GM18526 (cell line): ENCODE data around the gene POLR3G.

Source experiments
- POLR2A ChIP-seq: IDR thresholded peaks from 3 replicates; pipeline ENCODE4 v1.6.1; 2011; ENCODE audit not compliant: insufficient read length; ENCODE audit errors: extremely low read depth

POLR3G gene, protein sequence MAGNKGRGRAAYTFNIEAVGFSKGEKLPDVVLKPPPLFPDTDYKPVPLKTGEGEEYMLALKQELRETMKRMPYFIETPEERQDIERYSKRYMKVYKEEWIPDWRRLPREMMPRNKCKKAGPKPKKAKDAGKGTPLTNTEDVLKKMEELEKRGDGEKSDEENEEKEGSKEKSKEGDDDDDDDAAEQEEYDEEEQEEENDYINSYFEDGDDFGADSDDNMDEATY

DNA sequence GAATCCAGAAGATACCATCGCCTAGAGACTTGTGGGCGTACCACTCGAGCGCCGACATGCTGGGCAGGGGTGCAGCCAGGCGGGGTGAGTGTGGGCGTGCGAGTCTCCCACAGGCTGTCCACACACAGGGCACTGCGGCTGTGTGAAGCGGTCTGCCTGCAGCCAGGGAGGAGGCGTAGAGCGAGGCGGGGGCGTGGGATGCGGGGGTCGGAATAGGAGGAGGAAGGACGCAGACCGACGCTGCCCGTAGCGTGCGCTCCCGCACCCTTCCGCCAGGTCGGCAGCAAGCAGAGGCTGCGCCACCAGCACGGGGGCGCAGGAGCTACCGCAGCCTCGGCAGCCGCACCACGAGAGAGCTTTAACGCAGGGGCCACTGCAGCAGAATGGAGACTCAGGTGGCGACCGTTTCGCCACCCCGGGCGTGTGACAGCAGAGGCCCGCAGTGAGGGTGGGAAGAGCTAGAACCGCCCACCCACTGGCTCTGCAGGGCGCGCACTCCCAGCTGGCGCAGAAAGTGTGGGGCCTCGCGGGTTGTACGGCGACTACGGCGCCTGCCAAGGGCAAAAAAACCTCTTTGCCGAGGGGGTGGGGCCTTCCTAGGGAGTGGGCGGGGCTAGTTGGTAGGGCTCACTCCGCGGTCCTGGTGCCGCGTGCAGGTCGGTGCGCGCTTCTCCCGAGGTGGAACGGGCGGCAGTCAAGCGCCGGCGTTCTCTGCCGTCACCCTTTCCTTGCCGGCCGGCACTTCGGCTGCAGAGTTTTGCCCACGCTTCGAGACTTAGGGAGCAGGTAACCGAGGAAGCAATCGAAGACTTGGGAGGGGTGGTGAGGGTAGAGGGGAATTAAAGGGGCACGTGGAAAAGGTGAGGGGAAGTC is at the start of gene POLR3G, which contains the start of gene MBLAC2:
Gene POLR3G (plus strand): TSS at position 630 of the 873 bp plus-strand sequence. CDS start 10,704 bp downstream, outside the sequence.
Gene MBLAC2 (minus strand): TSS at position 537 of the 873 bp plus-strand sequence. CDS start 479 bp downstream, at position 58.
- TF ChIP-seq POLR2A: peak; percentile 83

DNA sequence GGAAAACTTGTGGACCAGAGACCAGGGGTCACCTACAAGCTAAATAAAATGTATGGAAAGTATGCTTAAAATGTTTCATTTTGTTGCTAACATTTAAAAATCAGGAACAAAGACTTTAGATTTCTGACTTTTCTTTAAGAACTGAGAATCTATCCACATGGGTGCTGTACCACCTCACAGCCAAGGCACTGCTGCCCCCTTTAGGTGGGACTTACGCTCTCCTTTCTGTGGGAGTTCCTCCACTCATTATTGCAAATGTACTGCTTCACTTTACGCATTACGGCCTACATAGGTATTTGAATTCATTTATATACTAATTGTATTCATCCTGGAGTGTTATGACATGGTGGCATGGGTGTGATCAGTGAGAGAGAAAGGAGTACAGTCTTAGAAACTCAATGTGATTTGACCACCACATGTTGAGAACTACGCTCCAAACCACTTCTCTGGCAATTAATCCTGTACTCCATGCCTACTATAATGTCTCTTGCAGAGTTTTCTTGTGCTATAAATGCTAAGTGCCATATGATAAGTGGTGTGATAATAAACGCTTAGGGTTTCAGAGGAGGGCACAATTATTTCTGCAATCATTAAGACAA is 40.4 kb upstream of the POLR3G start:
- no peak for TF ChIP-seq POLR2A

DNA sequence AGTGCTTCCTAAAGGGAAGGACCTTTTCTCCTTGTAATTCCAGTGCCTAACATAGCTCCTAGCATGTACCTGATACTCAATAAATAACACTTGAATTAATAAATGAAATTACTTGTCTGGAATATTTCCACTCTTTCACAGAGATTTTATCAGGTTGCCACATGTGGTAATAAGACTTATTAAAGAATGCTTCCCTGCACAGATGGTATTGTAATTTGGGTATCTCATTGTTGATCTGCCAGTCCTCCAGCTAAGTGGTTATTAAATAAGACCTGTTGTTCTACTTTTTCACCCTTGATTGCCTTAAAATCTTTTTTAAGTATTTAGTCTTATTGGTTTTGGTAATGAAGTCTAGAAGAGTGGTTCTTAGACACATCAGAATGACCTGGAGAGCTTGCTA is 37.0 kb upstream of the POLR3G start:
- TF ChIP-seq POLR2A: no peak

DNA sequence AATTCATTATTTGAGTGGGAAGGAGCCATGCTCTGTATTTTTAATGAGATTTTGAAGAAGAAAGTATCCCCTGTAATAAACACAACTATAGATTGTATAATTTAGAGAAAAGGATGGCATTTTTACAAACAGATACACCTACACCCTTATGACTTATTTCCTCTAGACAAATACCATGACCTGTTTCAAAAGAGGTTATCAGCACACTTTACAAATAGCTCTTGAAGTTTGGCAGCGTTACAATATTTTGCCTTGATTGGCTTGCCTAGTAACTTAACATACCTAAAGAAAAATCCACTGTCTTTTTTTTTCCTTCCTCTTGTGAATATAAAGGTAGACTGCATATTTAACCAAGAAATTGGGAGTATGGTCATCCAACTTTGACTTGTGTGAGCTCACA is 36.6 kb upstream of the POLR3G start:
- TF ChIP-seq POLR2A: no peak

DNA sequence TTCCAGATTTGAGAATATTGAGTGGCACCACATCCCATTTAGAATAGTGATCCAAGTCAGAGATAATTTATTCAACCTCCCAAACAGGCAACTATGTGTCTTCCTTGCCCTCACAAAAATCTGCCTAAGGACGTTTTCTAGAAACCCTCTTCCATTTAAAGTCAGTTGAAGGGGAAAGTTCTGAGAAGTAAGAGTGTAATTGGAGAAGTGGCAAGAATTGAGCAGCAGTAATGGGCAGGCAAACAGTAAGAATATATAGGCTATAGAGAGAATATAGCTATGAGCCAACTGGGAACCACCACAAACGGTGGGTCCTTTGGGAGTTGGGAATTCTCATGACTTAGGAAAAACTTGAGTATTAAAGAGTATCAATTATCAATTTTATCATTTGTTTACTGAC is 34.0 kb upstream of the POLR3G start:
- no peak for TF ChIP-seq POLR2A

DNA sequence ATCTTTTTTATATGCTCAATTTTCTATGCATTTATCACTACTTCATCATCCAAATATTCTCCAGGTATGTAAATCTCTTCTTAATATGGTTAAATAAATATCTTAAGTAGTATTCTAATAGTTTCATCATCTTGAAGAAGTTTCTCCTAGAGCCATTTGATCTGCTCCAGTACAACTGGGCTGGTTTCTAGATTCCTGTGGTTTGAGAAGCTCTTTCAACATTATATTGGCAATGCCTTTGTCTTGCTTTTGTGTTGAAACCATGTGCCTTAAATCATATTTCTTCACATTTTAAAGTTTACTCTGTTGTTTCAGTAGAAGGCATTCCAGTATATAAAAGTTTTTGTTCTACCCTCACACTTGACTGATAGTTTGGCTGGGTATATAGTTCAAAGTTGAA is 27.7 kb upstream of the POLR3G start:
- no peak for TF ChIP-seq POLR2A

DNA sequence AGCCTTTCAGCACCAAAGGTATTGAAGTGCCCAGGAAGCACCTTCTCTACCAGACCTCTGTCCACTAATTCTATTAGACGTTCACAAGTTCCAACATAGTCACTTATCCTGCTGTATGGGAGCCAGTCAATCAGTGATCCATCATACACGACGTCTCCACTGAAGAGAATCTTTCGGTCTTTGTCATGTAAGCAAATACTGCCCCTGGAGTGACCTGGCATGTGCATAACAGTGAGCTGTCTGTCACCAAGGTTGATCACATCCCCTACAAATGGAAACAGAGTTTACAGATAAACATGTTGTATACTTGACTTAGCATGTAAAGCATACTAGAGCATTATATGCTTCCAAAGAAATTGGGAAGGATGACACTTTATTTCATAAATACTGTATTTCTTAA is 13.4 kb upstream of the POLR3G start:
- TF ChIP-seq POLR2A: no peak

DNA sequence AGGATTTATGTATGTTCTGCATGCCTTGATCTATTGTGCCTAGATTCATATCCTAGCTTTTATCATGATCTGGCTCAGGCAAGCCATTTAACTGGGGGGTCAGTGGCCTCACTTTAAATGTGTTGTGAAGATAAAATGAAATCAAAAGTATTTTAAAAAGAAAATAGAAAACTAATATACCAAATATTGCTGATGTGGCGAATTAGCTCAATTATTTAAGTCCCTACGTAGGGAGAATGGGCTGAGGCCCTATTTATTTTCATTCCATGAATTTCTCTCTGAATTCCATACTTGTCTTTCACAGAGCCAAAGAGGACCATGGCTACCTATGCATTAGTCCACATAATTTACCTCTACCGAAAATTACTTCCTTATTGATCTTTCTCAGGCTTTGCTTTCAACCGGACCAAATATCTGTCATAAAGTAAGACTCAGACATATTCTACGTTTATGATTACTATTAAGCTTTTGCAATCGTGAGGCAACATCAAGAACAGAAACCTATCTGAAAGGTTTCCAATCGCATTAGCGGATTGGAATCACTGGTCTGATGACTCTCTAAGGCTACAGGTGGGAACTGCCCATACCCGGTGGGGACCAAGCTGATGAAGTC is 1.8 kb upstream of the POLR3G start:
- no peak for TF ChIP-seq POLR2A

DNA sequence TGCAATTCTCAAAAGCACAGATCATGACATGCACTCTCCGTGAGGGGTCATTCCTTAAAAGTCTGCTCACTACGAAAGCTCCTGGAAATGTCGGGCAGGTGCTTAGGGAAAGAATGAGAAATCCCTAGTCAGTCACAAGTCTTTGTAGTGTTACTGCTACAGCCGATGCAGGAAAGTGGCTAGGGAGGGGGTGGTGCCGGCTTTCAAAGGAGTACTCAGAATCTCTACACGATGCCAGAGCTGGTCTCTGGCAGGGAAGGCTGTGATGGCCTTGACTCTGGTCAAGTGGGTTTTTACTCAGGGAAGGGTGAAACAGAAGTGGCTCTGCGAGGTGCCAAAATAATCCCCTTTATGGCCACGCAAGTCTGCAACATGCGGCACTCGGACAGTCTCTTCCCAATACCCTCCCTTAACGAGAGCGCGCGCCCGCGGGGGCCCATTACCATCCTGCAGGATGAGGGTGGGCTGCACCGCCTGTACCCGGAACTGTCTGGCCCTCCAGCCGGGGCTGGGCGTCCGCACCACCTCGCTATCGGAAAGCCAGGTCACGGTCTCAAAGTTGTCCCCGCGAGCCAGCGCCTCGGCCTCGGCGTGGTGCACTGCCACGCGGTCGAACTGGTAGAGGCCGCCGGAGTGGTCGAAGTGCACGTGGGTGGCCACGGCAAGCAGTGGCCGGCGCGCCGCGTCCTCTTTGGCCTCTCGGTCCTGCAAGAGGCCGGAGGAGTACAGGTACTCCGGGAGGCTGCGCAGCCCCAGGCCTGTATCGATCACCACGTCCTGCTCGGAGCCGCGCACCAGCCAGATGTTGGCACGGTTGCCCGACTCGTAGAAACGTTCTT is 1.0 kb upstream of the POLR3G start:
- TF ChIP-seq POLR2A: peak; percentile 23

DNA sequence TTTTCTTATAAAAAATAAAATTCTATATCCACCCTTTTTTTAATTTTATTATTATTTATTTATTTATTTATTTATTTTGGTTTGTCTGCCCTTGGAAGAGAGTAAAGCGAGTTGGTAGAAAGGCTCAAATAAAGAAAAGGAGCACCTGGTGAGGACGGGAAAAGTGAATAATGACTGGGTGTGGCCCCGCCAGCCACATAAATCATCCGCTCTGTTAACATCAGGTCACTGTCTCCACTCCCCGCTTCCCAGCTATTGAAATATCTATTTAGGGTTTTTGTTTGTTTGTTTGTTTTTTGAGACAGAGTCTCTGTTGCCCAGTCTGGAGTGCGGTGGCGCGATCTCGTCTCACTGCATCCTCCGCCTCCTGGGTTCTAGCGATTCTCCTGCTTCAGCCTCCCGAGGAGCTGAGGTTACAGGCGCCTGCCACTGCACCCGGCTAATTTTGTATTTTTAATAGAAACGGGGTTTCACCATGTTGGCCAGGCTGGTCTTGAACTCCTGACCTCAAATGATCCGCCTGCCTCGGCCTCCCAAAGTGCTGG is 844 bp downstream of the POLR3G start:
- no peak for TF ChIP-seq POLR2A

DNA sequence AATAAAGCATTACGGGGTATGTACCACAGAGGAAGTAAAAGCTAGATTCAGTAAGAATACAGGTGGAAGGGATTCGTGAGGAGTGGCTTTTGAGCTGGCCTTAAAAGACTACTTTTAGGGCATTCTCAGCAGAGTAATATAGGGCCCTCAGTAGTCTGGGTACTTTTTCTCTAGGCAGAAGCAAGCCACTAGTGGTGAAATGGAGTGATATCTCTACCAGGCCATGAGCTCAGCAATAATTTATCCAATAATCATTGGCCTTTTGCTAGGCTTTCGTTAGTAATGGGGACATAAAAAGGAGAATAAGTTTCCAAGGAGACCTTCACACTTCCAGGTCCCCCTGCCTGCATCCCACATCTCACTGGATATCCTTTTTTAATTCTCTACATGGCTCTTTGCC is 1.7 kb downstream of the POLR3G start:
- TF ChIP-seq POLR2A: no peak

DNA sequence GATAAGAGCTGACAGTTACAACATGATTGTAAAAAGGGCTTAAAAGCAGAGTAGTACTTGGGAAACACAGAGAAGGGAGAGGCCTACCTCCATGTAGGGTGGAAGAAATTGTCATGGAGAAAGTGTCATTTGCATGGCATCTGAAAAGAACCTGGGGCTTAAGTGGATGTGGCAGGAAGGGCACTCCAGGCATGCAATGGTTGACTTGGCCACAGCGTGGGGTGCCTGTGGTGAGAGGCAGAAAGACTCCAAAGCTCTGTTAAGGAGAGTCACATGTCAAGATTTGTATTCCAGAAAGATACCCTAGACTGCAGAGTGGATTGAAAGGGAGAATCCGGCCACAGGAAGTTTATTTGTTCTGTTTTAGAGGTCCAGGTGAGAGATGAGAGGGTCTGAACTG is 2.4 kb downstream of the POLR3G start:
- TF ChIP-seq POLR2A: no peak

DNA sequence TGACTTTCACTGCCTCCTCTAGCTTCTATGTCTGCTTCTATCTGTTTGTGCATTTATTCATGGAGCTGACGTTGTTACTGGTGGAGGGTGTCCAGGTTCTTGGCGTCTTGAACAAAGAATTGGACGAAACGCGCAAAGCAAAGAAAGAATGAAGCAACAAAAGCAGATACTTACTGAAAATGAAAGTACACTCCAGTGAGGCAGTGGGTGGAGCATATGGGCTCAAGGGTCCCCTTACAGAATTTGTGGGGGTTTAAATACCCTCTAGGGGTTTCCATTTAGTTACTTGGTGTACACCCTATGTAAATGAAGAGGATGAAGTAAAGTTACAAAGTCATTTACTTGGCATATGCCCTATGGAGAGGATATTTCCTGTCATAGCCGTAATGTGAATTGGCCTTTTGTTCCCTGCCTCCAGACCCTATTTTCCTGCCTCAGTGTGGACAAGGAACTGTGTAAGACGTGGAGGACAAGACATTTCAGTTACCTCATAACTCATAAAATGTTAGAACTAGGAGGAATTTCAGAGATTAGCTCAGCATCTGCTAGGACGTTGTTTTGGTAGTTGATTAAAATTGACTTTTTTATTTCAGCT is 3.1 kb downstream of the POLR3G start:
- no peak for TF ChIP-seq POLR2A
